Sigmoid colon (tissue), 4 donors: ENCODE results near the gene ACAA1.

ENCODE experiments used
- CTCF ChIP-seq, 4 experiments: fragments of 450-650 bp in 3 of 4; fragments of 200-600 bp in 1 of 4; IDR thresholded peaks; one replicate each; pipeline ENCODE4 v1.5.1; 2016 to 2019; ENCODE audit warnings: antibody characterized with exemption in 4 of 4, mild to moderate bottlenecking in 3 of 4, moderate library complexity in 2 of 4
- EP300 ChIP-seq, 4 donors: sonication (generic); formaldehyde crosslinking; IDR thresholded peaks; one replicate each; pipeline ENCODE4 v1.6.1; 2017; ENCODE audit warnings: antibody characterized with exemption in 4 of 4

GRCh38 chr3:38171622-38172021 is 34.7 kb upstream of the ACAA1 start:
- TF ChIP-seq CTCF (IDR thresholded peaks at IDR 0.05), result no peak
- no peak for TF ChIP-seq EP300 (IDR thresholded peaks at IDR 0.05)
